Neutrophil (primary cell): Measurements from ENCODE around the gene FAM83E.

ENCODE experiments used
- H3K27ac ChIP-seq: fragments of 200-600 bp; sonication (generic); 2 replicates; pipeline ENCODE4 v1.5.1; 2016; ENCODE audit warnings: mild to moderate bottlenecking, moderate library complexity
- H3K27me3 ChIP-seq: fragments of 200-600 bp; sonication (generic); 2 replicates; pipeline ENCODE4 v1.6.0; 2016; ENCODE audit warnings: mild to moderate bottlenecking
- H3K36me3 ChIP-seq: fragments of 200-600 bp; sonication (generic); 2 replicates; pipeline ENCODE4 v1.5.1; 2017
- H3K4me1 ChIP-seq, 2 experiments: fragments of 200-600 bp in 1 of 2; sonication (generic) in 1 of 2; 1 replicate in 1 of 2; 2 replicates in 1 of 2; pipeline versions ENCODE4 v1.5.1 to v1.6.1; 2013 to 2016; ENCODE audit warnings: low read depth in 1 of 2, low read length in 1 of 2, mild to moderate bottlenecking in 1 of 2, moderate library complexity in 1 of 2; ENCODE audit not compliant: control insufficient read depth in 1 of 2, insufficient read depth in 1 of 2
- H3K4me3 ChIP-seq, 2 experiments: fragments of 200-600 bp in 1 of 2; sonication (generic) in 1 of 2; 1 replicate in 1 of 2; 2 replicates in 1 of 2; pipeline ENCODE4 v1.5.1; 2013 to 2016; ENCODE audit warnings: low read depth in 1 of 2, low read length in 1 of 2, mild to moderate bottlenecking in 1 of 2, moderate library complexity in 1 of 2
- H3K9me3 ChIP-seq: fragments of 200-600 bp; sonication (generic); 2 replicates; pipeline ENCODE4 v1.5.1; 2016
- CTCF ChIP-seq: fragments of 200-600 bp; sonication (generic); IDR thresholded peaks from 2 replicates; pipeline ENCODE4 v1.5.1; 2016; ENCODE audit warnings: antibody characterized with exemption

The FAM83E gene

GRCh38 chr19:48638831-48639381 is 24.0 kb upstream of the FAM83E start:
- H3K27me3 ChIP-seq: no peaks in the 10 kb centered on the region
- H3K36me3 ChIP-seq: no peaks in the 10 kb centered on the region
- H3K4me3 ChIP-seq: peak overlapping the region; percentile 87 to 90
- peak overlapping the region; percentile 96 for H3K27ac ChIP-seq
- no peaks in the 10 kb centered on the region for H3K9me3 ChIP-seq
- no peak for TF ChIP-seq CTCF
- peaks cover 48 to 51% of the 10 kb centered on the region in 2 experiments for H3K4me1 ChIP-seq

- Histone ChIP-seq H3K9me3 (no peaks in the 10 kb centered on the region), H3K4me1 (peaks cover 53 to 58% of the 10 kb centered on the region in 2 experiments), H3K4me3 (peak overlapping the region; percentile 87 to 90), H3K36me3 (peaks cover 3% of the 10 kb centered on the region), H3K27me3 (no peaks in the 10 kb centered on the region), H3K27ac (peak overlapping the region; percentile 96)
- TF ChIP-seq CTCF: no peak
Observed at GRCh38 chr19:48637948-48638830, 23.3 kb upstream of the FAM83E start.

GRCh38 chr19:48637449-48637947 is 22.6 kb upstream of the FAM83E start:
- Histone ChIP-seq H3K36me3 (peaks cover 10% of the 10 kb centered on the region), H3K9me3 (no peaks in the 10 kb centered on the region), H3K4me1 (peaks cover 53 to 64% of the 10 kb centered on the region in 2 experiments), H3K27ac (peak overlapping the region; percentile 96), H3K4me3 (peak overlapping the region; percentile 87 to 90), H3K27me3 (no peaks in the 10 kb centered on the region)
- peak; percentile 22 for TF ChIP-seq CTCF

- no peaks in the 10 kb centered on the region for H3K9me3 ChIP-seq
- TF ChIP-seq CTCF: no peak
- H3K36me3 ChIP-seq: peaks cover 15% of the 10 kb centered on the region
- peak within 1 kb of the TSS; percentile 96 for H3K27ac ChIP-seq
- H3K27me3 ChIP-seq: no peaks in the 10 kb centered on the region
- peak within 1 kb of the TSS; percentile 87 to 90 for H3K4me3 ChIP-seq
- H3K4me1 ChIP-seq: peaks cover 53 to 64% of the 10 kb centered on the region in 2 experiments
Observed at GRCh38 chr19:48636859-48637448, 22.1 kb upstream of the FAM83E start, which contains the start of gene DBP. Gene DBP, minus strand, starts transcription at chr19:48637379. Its CDS starts 385 bp downstream, at chr19:48636994.

- peak overlapping the region; percentile 87 to 90 for H3K4me3 ChIP-seq
- H3K4me1 ChIP-seq: peaks cover 56 to 66% of the 10 kb centered on the region in 2 experiments
- peaks cover 22% of the 10 kb centered on the region for H3K36me3 ChIP-seq
- TF ChIP-seq CTCF: no peak
- H3K27me3 ChIP-seq: no peaks in the 10 kb centered on the region
- no peaks in the 10 kb centered on the region for H3K9me3 ChIP-seq
- H3K27ac ChIP-seq: peak overlapping the region; percentile 96
Observed at GRCh38 chr19:48635966-48636858, 21.3 kb upstream of the FAM83E start.
